ENCODE results near the gene DNLZ.

The DNLZ gene

GRCh38 chr9:136405481-136405880, 41.9 kb upstream of the DNLZ start:
- TF ChIP-seq, protein P1, sequence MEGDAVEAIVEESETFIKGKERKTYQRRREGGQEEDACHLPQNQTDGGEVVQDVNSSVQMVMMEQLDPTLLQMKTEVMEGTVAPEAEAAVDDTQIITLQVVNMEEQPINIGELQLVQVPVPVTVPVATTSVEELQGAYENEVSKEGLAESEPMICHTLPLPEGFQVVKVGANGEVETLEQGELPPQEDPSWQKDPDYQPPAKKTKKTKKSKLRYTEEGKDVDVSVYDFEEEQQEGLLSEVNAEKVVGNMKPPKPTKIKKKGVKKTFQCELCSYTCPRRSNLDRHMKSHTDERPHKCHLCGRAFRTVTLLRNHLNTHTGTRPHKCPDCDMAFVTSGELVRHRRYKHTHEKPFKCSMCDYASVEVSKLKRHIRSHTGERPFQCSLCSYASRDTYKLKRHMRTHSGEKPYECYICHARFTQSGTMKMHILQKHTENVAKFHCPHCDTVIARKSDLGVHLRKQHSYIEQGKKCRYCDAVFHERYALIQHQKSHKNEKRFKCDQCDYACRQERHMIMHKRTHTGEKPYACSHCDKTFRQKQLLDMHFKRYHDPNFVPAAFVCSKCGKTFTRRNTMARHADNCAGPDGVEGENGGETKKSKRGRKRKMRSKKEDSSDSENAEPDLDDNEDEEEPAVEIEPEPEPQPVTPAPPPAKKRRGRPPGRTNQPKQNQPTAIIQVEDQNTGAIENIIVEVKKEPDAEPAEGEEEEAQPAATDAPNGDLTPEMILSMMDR (conservative IDR thresholded peaks at IDR 0.05; ENCODE audit: control insufficient read depth, insufficient read depth, low read depth, low read length), result no peak
- H3K4me3 ChIP-seq (ENCODE audit: control insufficient read depth, low read depth, low read length), result no peak overlapping the region
- no peak for DNase-seq (ENCODE audit: low read depth)

DNA sequence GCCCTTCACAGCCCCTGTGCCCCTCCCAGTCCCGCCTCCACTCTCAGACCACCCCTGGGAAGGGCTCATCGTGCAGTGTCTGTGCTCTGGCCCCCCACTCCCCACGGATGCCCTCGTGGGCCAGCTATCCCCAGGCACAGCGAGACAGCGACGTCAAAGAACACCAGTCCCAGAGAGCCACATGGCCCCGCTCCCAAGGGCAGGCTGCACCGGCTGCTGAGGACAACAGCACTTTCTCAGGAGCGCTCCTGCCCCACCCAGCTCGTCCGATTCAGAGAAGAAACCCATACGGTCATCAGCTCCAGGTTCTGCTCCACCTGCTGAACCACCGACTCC, 41.2 kb upstream of the DNLZ start:
- H3K4me3 ChIP-seq (ENCODE audit: control insufficient read depth, low read depth, low read length), result no peak overlapping the region
- DNase-seq (ENCODE audit: low read depth), result no peak
- TF ChIP-seq, protein P1 (conservative IDR thresholded peaks at IDR 0.05; ENCODE audit: control insufficient read depth, insufficient read depth, low read depth, low read length), result no peak

- no peak for DNase-seq (ENCODE audit: low read depth)
- no peak overlapping the region for H3K4me3 ChIP-seq (ENCODE audit: control insufficient read depth, low read depth, low read length)
Observed at GRCh38 chr9:136403915-136404800, 40.6 kb upstream of the DNLZ start.

DNA sequence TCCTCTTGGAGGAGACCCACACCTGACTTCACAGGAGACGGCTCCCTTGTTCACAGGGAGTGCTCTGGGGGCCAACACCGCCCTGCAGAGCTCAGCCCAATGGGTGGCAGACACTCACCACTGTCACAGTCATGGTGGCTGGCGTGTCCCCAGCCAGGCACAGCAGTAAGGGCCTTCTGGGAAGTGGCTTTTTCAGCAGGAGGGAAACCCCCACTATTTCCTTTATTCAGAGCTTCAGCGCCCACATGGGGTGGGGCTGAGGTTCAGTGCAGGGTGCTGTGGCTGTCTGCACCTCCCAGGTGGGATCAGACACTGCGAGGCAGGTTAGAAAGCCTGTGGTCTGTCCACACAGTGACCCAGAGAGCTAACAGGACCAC, 40.0 kb upstream of the DNLZ start:
- no peak overlapping the region for H3K4me3 ChIP-seq (ENCODE audit: control insufficient read depth, low read depth, low read length)
- TF ChIP-seq, protein P1 (conservative IDR thresholded peaks at IDR 0.05; ENCODE audit: control insufficient read depth, insufficient read depth, low read depth, low read length), result no peak
- no peak for DNase-seq (ENCODE audit: low read depth)

More at GRCh38 chr9:136403915-136404800, 40.6 kb upstream of the DNLZ start:
- TF ChIP-seq, protein P1 (conservative IDR thresholded peaks at IDR 0.05; ENCODE audit: control insufficient read depth, insufficient read depth, low read depth, low read length), result no peak

DNA sequence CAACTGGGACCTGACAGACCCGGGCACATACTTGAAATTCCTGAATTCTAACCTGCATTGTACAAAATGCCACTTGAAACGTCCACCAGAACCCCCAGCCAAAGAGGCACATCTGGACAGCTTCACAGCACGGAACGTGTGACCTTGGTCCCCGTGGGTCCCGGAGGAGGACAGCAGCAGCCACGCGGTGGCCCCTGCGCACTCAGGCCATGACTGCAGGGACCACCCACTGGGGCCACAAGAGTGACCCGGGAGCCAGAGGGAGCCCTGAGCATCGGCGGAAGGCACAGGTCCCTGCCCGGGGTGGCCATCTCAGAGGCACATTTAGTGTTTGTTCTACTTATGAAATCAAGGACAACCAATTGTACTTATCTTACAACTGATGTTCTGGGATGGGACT, 38.5 kb upstream of the DNLZ start:
- no peak for DNase-seq (ENCODE audit: low read depth)
- H3K4me3 ChIP-seq (ENCODE audit: control insufficient read depth, low read depth, low read length), result no peak overlapping the region
- TF ChIP-seq, protein P1 (conservative IDR thresholded peaks at IDR 0.05; ENCODE audit: control insufficient read depth, insufficient read depth, low read depth, low read length), result no peak

- TF ChIP-seq, protein P1 (conservative IDR thresholded peaks at IDR 0.05; ENCODE audit: control insufficient read depth, insufficient read depth, low read depth, low read length), result no peak
- no peak overlapping the region for H3K4me3 ChIP-seq (ENCODE audit: control insufficient read depth, low read depth, low read length)
- DNase-seq (ENCODE audit: low read depth), result peak; percentile 50
Observed at GRCh38 chr9:136401173-136401922, 37.8 kb upstream of the DNLZ start.
